ENCODE measurements around the gene DRC1.

DNA sequence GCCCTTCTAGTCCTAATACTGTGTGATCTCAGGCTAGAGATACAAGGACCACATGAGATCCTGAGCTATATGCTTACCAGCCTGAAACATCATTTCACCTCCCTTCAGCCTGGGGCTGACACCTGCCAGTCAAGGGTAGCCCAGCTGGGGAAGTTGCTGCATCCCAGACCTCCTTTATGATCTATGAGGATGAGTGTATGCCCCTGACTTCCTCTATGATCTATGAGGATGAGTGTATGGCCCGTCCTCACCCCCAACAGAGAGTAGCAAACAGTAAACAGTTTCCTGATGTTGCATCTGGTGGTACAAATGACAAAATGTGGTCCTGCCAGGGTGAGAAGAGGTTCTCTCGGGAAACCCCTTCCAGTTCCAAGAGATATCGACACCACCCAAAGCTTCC is 85.1 kb downstream of the DRC1 start:
- TF ChIP-seq CTCF (IDR thresholded peaks at IDR 0.05) (no peak), POLR2A (IDR thresholded peaks at IDR 0.05) (no peak)
